HepG2 (cell line): ENCODE measurements around the gene HSCB. TPM values are rescaled to one million over a fixed set of nuclear protein-coding genes. Genes with fewer than 3 reads are reported as not detected.

ENCODE experiments used
- ATAC-seq: fragments of 200-7000 bp; cut with Tn5 transposase; 3 replicates; pipeline ENCODE4 v1.9.1; 2020; ENCODE audit warnings: mild to moderate bottlenecking, moderate library complexity
- BruUV-seq: library from RNA; stranded (reverse); fragments of 400-500 nt; replicated peaks from 2 replicates; lab custom pipeline; 2021; lab: Mats Ljungman, UMichigan
- CTCF ChIA-PET: fragments of 300-600 bp; formaldehyde crosslinking; extraction: SDS; loops from one replicate; lab custom pipeline; 2021; ENCODE audit warnings: low total read pairs, inconsistent platforms, low intra/inter-chr PET ratio; lab: Yijun Ruan, JAX
- POLR2A ChIA-PET: fragments of 350-600 bp; sonication (Branson Sonifier 250); formaldehyde crosslinking; loops from one replicate; lab custom pipeline; 2020; ENCODE audit warnings: antibody characterized with exemption, inconsistent platforms; lab: Yijun Ruan, JAX
- DNase-seq: peaks from one replicate; pipeline ENCODE4 v3.0.0-alpha.2; 2015; ENCODE audit warnings: low spot score
- FAIRE-seq: peaks from 3 replicates; lab custom pipeline; 2011; peaks lifted over from hg19 to GRCh38; lab: Jason Lieb, UNC
- H2AFZ ChIP-seq: one replicate; pipeline ENCODE4 v1.6.1; 2011; ENCODE audit warnings: low read length, inconsistent platforms
- H3K27ac ChIP-seq: fragments of 300-600 bp; 3 replicates; pipeline ENCODE4 v1.8.0; 2011; ENCODE audit warnings: mixed run types, mild to moderate bottlenecking, mixed read lengths, low read length, inconsistent platforms; ENCODE audit not compliant: insufficient read depth; ENCODE audit errors: extremely low read length
- H3K27me3 ChIP-seq, 2 experiments: fragments of 200-600 bp in 1 of 2; 2 replicates in 1 of 2; 3 replicates in 1 of 2; pipeline versions ENCODE4 v1.6.0 to v1.8.0; 2011; ENCODE audit warnings: low read length in 2 of 2, mild to moderate bottlenecking in 2 of 2, moderate library complexity in 2 of 2, inconsistent platforms in 1 of 2; ENCODE audit not compliant: insufficient read depth in 2 of 2, control insufficient read depth in 1 of 2
- H3K36me3 ChIP-seq, 2 experiments: fragments of 200-600 bp in 1 of 2; replicated peaks in 1 of 2; 2 replicates in 1 of 2; 3 replicates in 1 of 2; pipeline versions ENCODE4 v1.5.1 to v1.8.0; 2011; ENCODE audit warnings: low read length in 2 of 2, inconsistent platforms in 1 of 2; ENCODE audit not compliant: insufficient read depth in 2 of 2, control insufficient read depth in 1 of 2
- H3K4me1 ChIP-seq: 2 replicates; pipeline ENCODE4 v1.5.1; 2012; ENCODE audit warnings: low read length, inconsistent platforms; ENCODE audit not compliant: insufficient read depth
- H3K4me2 ChIP-seq: 2 replicates; pipeline ENCODE4 v1.6.0; 2011; ENCODE audit warnings: low read depth, low read length, inconsistent platforms
- H3K4me3 ChIP-seq, 3 experiments: fragments of 200-600 bp in 1 of 3; sonication (generic), shearing (Covaris generic) in 1 of 3; replicated peaks in 1 of 3; 2 replicates each; pipeline ENCODE4 v1.5.1; 2011 to 2016; ENCODE audit warnings: low read length in 3 of 3, inconsistent platforms in 2 of 3, low read depth in 2 of 3, mild to moderate bottlenecking in 2 of 3, control low read depth in 1 of 3, mixed read lengths in 1 of 3; ENCODE audit not compliant: insufficient read depth in 1 of 3
- H3K79me2 ChIP-seq: one replicate; pipeline ENCODE4 v1.6.1; 2011; ENCODE audit warnings: low read length, inconsistent platforms; ENCODE audit not compliant: insufficient read depth
- H3K9ac ChIP-seq: 2 replicates; pipeline ENCODE4 v1.6.0; 2011; ENCODE audit warnings: mild to moderate bottlenecking, low read depth, low read length, inconsistent platforms; ENCODE audit not compliant: insufficient read depth
- H3K9me3 ChIP-seq: 2 replicates; pipeline ENCODE4 v1.5.1; 2012; ENCODE audit warnings: mild to moderate bottlenecking, low read length
- H4K20me1 ChIP-seq: 2 replicates; pipeline ENCODE4 v1.6.0; 2011; ENCODE audit warnings: inconsistent platforms, mild to moderate bottlenecking, low read length, moderate library complexity; ENCODE audit not compliant: insufficient read depth
- AGO2 ChIP-seq: fragments of 200-400 bp; formaldehyde crosslinking; optimal IDR thresholded peaks from 2 replicates; pipeline ENCODE3; 2017; ENCODE audit warnings: mild to moderate bottlenecking, low read depth, low read length, moderate library complexity
- CREB3 ChIP-seq: sonication (generic); formaldehyde crosslinking; IDR thresholded peaks from 2 replicates; pipeline ENCODE4 v1.5.0; 2020; ENCODE audit warnings: missing genetic modification reagents
- HNRNPL ChIP-seq: fragments of 200-400 bp; formaldehyde crosslinking; IDR thresholded peaks from 2 replicates; pipeline ENCODE4 v1.6.1; 2017; ENCODE audit warnings: mild to moderate bottlenecking, low read depth, low read length
- HOMEZ ChIP-seq: IDR thresholded peaks from 2 replicates; pipeline ENCODE4 v1.6.1; 2016; ENCODE audit warnings: low read depth
- MLLT10 ChIP-seq: sonication (generic); formaldehyde crosslinking; IDR thresholded peaks from 2 replicates; pipeline ENCODE4 v1.4.0; 2020; ENCODE audit warnings: missing genetic modification reagents
- PCBP2 ChIP-seq: fragments of 200-400 bp; formaldehyde crosslinking; optimal IDR thresholded peaks from 2 replicates; pipeline ENCODE3; 2018; ENCODE audit warnings: low read length, low read depth; ENCODE audit not compliant: poor library complexity, severe bottlenecking
- PHF21A ChIP-seq: sonication (generic); formaldehyde crosslinking; IDR thresholded peaks from 2 replicates; pipeline ENCODE4 v1.5.0; 2020; ENCODE audit warnings: mild to moderate bottlenecking, missing genetic modification reagents
- POLR2AphosphoS5 ChIP-seq: IDR thresholded peaks from 2 replicates; pipeline ENCODE4 v1.6.1; 2012; ENCODE audit warnings: low read depth, low read length
- RAD21 ChIP-seq: fragments of 450-650 bp; formaldehyde crosslinking; IDR thresholded peaks from 2 replicates; pipeline ENCODE4 v1.5.0; 2020; ENCODE audit warnings: mild to moderate bottlenecking
- RBFOX2 ChIP-seq: fragments of 200-400 bp; formaldehyde crosslinking; IDR thresholded peaks from 2 replicates; pipeline ENCODE4 v1.6.1; 2017; ENCODE audit warnings: low read depth, mild to moderate bottlenecking, low read length
- RBM22 ChIP-seq: fragments of 200-400 bp; formaldehyde crosslinking; optimal IDR thresholded peaks from 2 replicates; pipeline ENCODE3; 2017; ENCODE audit warnings: mild to moderate bottlenecking, low read length, moderate library complexity
- RFXANK ChIP-seq: IDR thresholded peaks from 2 replicates; pipeline ENCODE4 v1.6.1; 2016
- SOX13 ChIP-seq, 3 experiments: fragments of 450-650 bp in 1 of 3; sonication (generic) in 1 of 3; formaldehyde crosslinking in 1 of 3; IDR thresholded peaks in 2 of 3; conservative IDR thresholded peaks in 1 of 3; 2 replicates each; pipeline versions ENCODE4 v1.5.0 to v1.6.1; 2016 to 2020; ENCODE audit warnings: antibody characterized with exemption in 1 of 3, mild to moderate bottlenecking in 1 of 3, missing compliant biosample characterization in 1 of 3, missing genetic modification reagents in 1 of 3, moderate library complexity in 1 of 3
- ZBTB3 ChIP-seq: sonication (generic); formaldehyde crosslinking; IDR thresholded peaks from 2 replicates; pipeline ENCODE4 v1.4.0; 2020; ENCODE audit warnings: low read depth, mild to moderate bottlenecking, moderate library complexity, missing genetic modification reagents, borderline replicate concordance
- ZIK1 ChIP-seq: sonication (generic); formaldehyde crosslinking; IDR thresholded peaks from 2 replicates; pipeline ENCODE4 v1.5.0; 2020; ENCODE audit warnings: mild to moderate bottlenecking, low read depth, missing genetic modification reagents, borderline replicate concordance
- ZNF563 ChIP-seq: sonication (generic); formaldehyde crosslinking; IDR thresholded peaks from 2 replicates; pipeline ENCODE4 v1.8.0; 2022; ENCODE audit warnings: mild to moderate bottlenecking, moderate library complexity, missing genetic modification reagents
- WGBS: methylation state at CpG from one replicate; pipeline ENCODE4 v1.1.6; 2017; ENCODE audit warnings: low lambda C conversion rate; 5-methylcytosine and 5-hydroxymethylcytosine counted together
- in situ Hi-C: cut with HindIII; loops from 2 replicates; pipeline ENCODE4 v1.10.0; 2017; ENCODE audit warnings: low pct_unique_long_range_greater_than_20kb; ENCODE audit not compliant: extremely low pct_ligation_motif_present
- intact Hi-C: fragments of 100-400 bp; cut with micrococcal nuclease; formaldehyde crosslinking; loops from one replicate; pipeline ENCODE4 v1.10.0; 2022; ENCODE audit not compliant: unreplicated experiment
- polyA plus RNA-seq, 8 experiments: library from polyadenylated mRNA; depleted of rRNA in 3 of 8; stranded (reverse) in 7 of 8; unstranded in 1 of 8; fragments of >200 nt; fragmentation: Illumina TruSeq in 4 of 8; extraction: Trizol in 4 of 8; gene quantifications; 2 replicates each; pipeline versions ENCODE4 v1.2.1 to v1.2.3, GENCODE V29; 2011 to 2016; ENCODE audit warnings: low read depth in 4 of 8, missing spikeins in 1 of 8, mixed read lengths in 1 of 8; ENCODE audit not compliant: insufficient read depth in 1 of 8
- total RNA-seq, 5 experiments: library from RNA; depleted of rRNA; stranded (reverse); fragments of >200 nt; fragmentation: Illumina TruSeq; extraction: Trizol; gene quantifications; 2 replicates each; pipeline ENCODE4 v1.2.3, GENCODE V29; 2016; ENCODE audit warnings: low read depth in 1 of 5
- TF ChIP-seq, protein P1 (sequence below): sonication (generic); formaldehyde crosslinking; IDR thresholded peaks from 2 replicates; pipeline ENCODE4 v1.4.0; 2020; ENCODE audit warnings: missing genetic modification reagents

Gene HSCB
- total and polyA plus RNA-seq, 2 of the 13 experiments (the other 11 are each of a cell fraction or from before 2014, with no cell fraction given), result 15.4 to 20.9 TPM

GRCh38 chr22:28795932-28796856, 54.4 kb downstream of the HSCB start (continued):
- TF ChIP-seq SOX13 (IDR thresholded peaks at IDR 0.05), result no peak
- 0 out of 4 replicates have a peak, but pooled peaks of 1 of the 2 experiments have one; percentile 17 for TF ChIP-seq SOX13 (CRISPR knock-in tag; conservative IDR thresholded peaks at IDR 0.05 in 1 of 2, IDR thresholded peaks at IDR 0.05 in 1 of 2)
- peak; percentile 79 for TF ChIP-seq AGO2
- TF ChIP-seq RBM22, result peak; percentile 78
- no peak for TF ChIP-seq HOMEZ
- TF ChIP-seq HNRNPL, result 0 out of 2 replicates have a peak, but pooled peaks have one; percentile 51
- no peak for TF ChIP-seq ZIK1 (CRISPR knock-in tag)
- peak; percentile 60 for TF ChIP-seq POLR2AphosphoS5
- TF ChIP-seq RBFOX2, result peak; percentile 96

DNA sequence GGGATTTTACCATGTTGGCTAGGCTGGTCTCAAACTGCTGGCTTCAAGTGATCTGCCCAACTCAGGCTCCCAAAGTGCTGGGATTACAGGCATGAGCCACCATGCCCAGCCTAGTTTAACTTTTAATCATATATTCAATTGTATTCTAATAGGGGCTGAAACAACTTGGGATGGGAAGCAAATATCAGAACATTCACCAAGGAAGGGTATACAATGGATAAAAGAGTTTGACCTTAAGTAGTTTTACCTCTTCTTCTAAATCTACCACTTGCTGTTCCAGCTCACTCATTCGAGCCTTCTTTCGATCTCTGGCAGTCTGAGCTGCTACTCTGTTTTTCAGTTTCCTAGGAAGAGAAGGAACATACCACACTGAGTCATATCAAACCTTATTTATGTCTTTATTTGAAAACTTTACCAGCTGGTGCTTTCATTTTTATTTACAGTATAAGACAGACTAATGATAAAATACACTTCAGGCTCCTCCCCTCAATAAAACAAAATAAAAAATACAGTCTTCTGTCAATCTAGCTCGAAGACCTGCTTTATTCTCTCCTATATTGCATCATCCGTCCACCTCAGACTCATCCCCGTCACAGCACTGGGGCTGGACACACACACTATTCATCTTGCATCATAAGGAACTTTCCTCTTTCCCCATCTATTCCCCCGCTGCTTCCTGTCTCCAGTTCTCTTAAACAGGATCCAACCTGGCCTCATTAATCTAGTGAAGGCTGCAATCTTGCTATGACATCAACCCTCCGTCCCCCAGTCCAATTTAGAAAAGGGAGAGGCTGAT, 57.2 kb downstream of the HSCB start:
- in situ Hi-C loops (no loop called here), intact Hi-C loops (no loop called here)
- peaks cover 42% of the 10 kb centered on the region for H4K20me1 ChIP-seq
- WGBS, result under 1% methylated on average over 7 of the region's 7 CpGs
- peaks cover 57% of the 10 kb centered on the region for H3K4me1 ChIP-seq
- H3K79me2 ChIP-seq, result peaks cover 68% of the 10 kb centered on the region
- peaks cover 19 to 44% of the 10 kb centered on the region in 2 experiments for H3K36me3 ChIP-seq
- DNase-seq, result peak; percentile 70
- POLR2A ChIA-PET, result interaction anchor here (0.8 to 20.4 kb wide), 13 partner anchors 9 to 198 kb away, joined by 3 to 945 read pairs (median 5); partner anchors contain the start of gene CCDC117
- H3K27ac ChIP-seq, result peak overlapping the region; percentile 98
- no peak overlapping the region for H2AFZ ChIP-seq
- no peak for ATAC-seq
- H3K9ac ChIP-seq, result peak overlapping the region; percentile 99
- H3K4me3 ChIP-seq, result peak overlapping the region; percentile 62 to 99 (median 82)
- H3K9me3 ChIP-seq, result no peaks in the 10 kb centered on the region
- H3K4me2 ChIP-seq, result peak overlapping the region; percentile 70
- no TSS peak for BruUV-seq
- CTCF ChIA-PET, result no interaction called here
- FAIRE-seq, result no peak
- no peaks in the 10 kb centered on the region; a peak in 1 of 5 replicates for H3K27me3 ChIP-seq
- TF ChIP-seq PCBP2 (no peak), ZNF563 (CRISPR knock-in tag) (no peak), PHF21A (CRISPR knock-in tag) (no peak), ZBTB3 (CRISPR knock-in tag) (no peak), MLLT10 (0 out of 2 replicates have a peak, but pooled peaks have one; percentile 26), RAD21 (CRISPR knock-in tag) (peak; percentile 21; the same call in 1 of the 2 replicates), RFXANK (CRISPR knock-in tag) (peak; percentile 44; the same call in 1 of the 2 replicates), CREB3 (CRISPR knock-in tag) (no peak)
- TF ChIP-seq, protein P1, sequence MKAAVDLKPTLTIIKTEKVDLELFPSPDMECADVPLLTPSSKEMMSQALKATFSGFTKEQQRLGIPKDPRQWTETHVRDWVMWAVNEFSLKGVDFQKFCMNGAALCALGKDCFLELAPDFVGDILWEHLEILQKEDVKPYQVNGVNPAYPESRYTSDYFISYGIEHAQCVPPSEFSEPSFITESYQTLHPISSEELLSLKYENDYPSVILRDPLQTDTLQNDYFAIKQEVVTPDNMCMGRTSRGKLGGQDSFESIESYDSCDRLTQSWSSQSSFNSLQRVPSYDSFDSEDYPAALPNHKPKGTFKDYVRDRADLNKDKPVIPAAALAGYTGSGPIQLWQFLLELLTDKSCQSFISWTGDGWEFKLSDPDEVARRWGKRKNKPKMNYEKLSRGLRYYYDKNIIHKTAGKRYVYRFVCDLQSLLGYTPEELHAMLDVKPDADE (CRISPR knock-in tag), result no peak
